HG02840 (cell line): Measurements from ENCODE around the gene CES4A.
"Not testable (repeated sequence)": the region's sequence is repeated elsewhere in the genome, so short reads cannot be mapped to it uniquely, and the experiment has no call there.

Source experiments
- ATAC-seq: cut with Tn5 transposase; IDR thresholded peaks from one replicate; pipeline ENCODE4 v1.9.1; 2021; ENCODE audit warnings: mild to moderate bottlenecking, moderate library complexity, moderate number of reproducible peaks; ENCODE audit not compliant: unreplicated experiment, low FRiP score

Gene CES4A

GRCh38 chr16:66955363-66956153 lies 32.8 kb upstream of the CES4A start:
- not testable (repeated sequence) for ATAC-seq

- not testable (repeated sequence) for ATAC-seq
Observed at GRCh38 chr16:66956154-66956457, 32.3 kb upstream of the CES4A start.

GRCh38 chr16:66958857-66959703 lies 29.3 kb upstream of the CES4A start:
- ATAC-seq = no peak

GRCh38 chr16:66959704-66960161 lies 28.7 kb upstream of the CES4A start:
- no peak for ATAC-seq

GRCh38 chr16:66960270-66960669 lies 28.1 kb upstream of the CES4A start:
- ATAC-seq = no peak

- no peak for ATAC-seq
Observed at GRCh38 chr16:66961065-66961744, 27.2 kb upstream of the CES4A start, which contains the start of gene CES3. TSS of gene CES3 (plus strand) at chr16:66961266. CDS start at chr16:66961308, 42 bp downstream.

GRCh38 chr16:66961914-66962313 lies 26.5 kb upstream of the CES4A start:
- ATAC-seq = no peak

- ATAC-seq = no peak
Observed at GRCh38 chr16:66964049-66964448, 24.3 kb upstream of the CES4A start.

GRCh38 chr16:66968847-66969246 lies 19.5 kb upstream of the CES4A start:
- ATAC-seq = no peak

- no peak for ATAC-seq
Observed at GRCh38 chr16:66970775-66971720, 17.3 kb upstream of the CES4A start.

- ATAC-seq = no peak
Observed at GRCh38 chr16:66972983-66973382, 15.4 kb upstream of the CES4A start.

GRCh38 chr16:66973716-66974115 lies 14.7 kb upstream of the CES4A start:
- ATAC-seq = no peak

- ATAC-seq = not testable (repeated sequence)
Observed at GRCh38 chr16:66974156-66974931, 14.0 kb upstream of the CES4A start.

GRCh38 chr16:66974932-66975246 lies 13.5 kb upstream of the CES4A start:
- not testable (repeated sequence) for ATAC-seq

- ATAC-seq = no peak
Observed at GRCh38 chr16:66975302-66975893, 13.0 kb upstream of the CES4A start.

- ATAC-seq = no peak
Observed at GRCh38 chr16:66976746-66977145, 11.6 kb upstream of the CES4A start.

- ATAC-seq = no peak
Observed at GRCh38 chr16:66977341-66978113, 10.9 kb upstream of the CES4A start.
